ENCODE results near the gene NLRC5.

- TF ChIP-seq CTCF (IDR thresholded peaks at IDR 0.05; ENCODE audit: low read length) (no peak), EZH2 (optimal IDR thresholded peaks at IDR 0.05; ENCODE audit: low read depth, low read length) (no peak)
These were observed 43.0 kb downstream of the NLRC5 start for GRCh38 chr16:57032346-57032745.
